K562 (cell line): ENCODE data around the gene UBL5. TPM values are rescaled to one million over a fixed set of nuclear protein-coding genes. Genes with fewer than 3 reads are reported as not detected.
A peak's percentile ranks its signal among the peaks of the same experiment; 100 is the strongest.

Source experiments
- ATAC-seq: fragments of 200-7000 bp; cut with Tn5 transposase; 3 replicates; pipeline ENCODE4 v1.9.1; 2020; ENCODE audit warnings: moderate library complexity
- BruUV-seq: library from RNA; stranded (reverse); fragments of 400-500 nt; replicated peaks from 2 replicates; lab custom pipeline; 2021; lab: Mats Ljungman, UMichigan
- CTCF ChIA-PET: fragments of 300-600 bp; formaldehyde crosslinking; extraction: SDS; loops from one replicate; lab custom pipeline; 2021; ENCODE audit warnings: low intra/inter-chr PET ratio; lab: Yijun Ruan, JAX
- POLR2A ChIA-PET: fragments of 300-600, 350-650 bp; sonication (Branson Sonifier 250); formaldehyde crosslinking; extraction: SDS; loops from one replicate; lab custom pipeline; 2021; ENCODE audit warnings: antibody characterized with exemption, inconsistent platforms; lab: Yijun Ruan, JAX
- DNase-seq, 4 experiments: peaks; one replicate each; pipeline versions ENCODE4 v3.0.0 to v3.0.0-alpha.2; 2011 to 2018; ENCODE audit warnings: low spot score in 3 of 4, mixed read lengths in 3 of 4; ENCODE audit errors: extremely low read depth in 1 of 4
- FAIRE-seq: peaks from 2 replicates; lab custom pipeline; 2011; peaks lifted over from hg19 to GRCh38; lab: Jason Lieb, UNC
- H2AFZ ChIP-seq: 2 replicates; pipeline ENCODE4 v1.6.0; 2011; ENCODE audit warnings: low read depth, low read length, control low read depth, inconsistent platforms
- H3K27ac ChIP-seq: fragments of 200-600 bp; 3 replicates; pipeline ENCODE4 v1.8.0; 2011; ENCODE audit warnings: low read depth, mild to moderate bottlenecking, control low read depth, inconsistent platforms, low read length, moderate library complexity, mixed read lengths; ENCODE audit errors: extremely low read depth
- H3K27me3 ChIP-seq, 2 experiments: fragments of 300-600 bp in 1 of 2; 2 replicates in 1 of 2; 3 replicates in 1 of 2; pipeline versions ENCODE4 v1.6.0 to v1.8.0; 2011; ENCODE audit warnings: inconsistent platforms in 2 of 2, low read length in 2 of 2, mild to moderate bottlenecking in 1 of 2, mixed read lengths in 1 of 2, moderate library complexity in 1 of 2; ENCODE audit not compliant: control insufficient read depth in 2 of 2, insufficient read depth in 2 of 2
- H3K36me3 ChIP-seq: fragments of 300-600 bp; 3 replicates; pipeline ENCODE4 v1.8.0; 2011; ENCODE audit warnings: mild to moderate bottlenecking, low read length, inconsistent platforms; ENCODE audit not compliant: control insufficient read depth, insufficient read depth
- H3K4me1 ChIP-seq, 2 experiments: fragments of 200-600 bp in 1 of 2; replicated peaks in 1 of 2; 2 replicates in 1 of 2; 3 replicates in 1 of 2; pipeline versions ENCODE4 v1.5.1 to v1.8.0; 2011; ENCODE audit warnings: inconsistent platforms in 2 of 2, low read length in 2 of 2, mild to moderate bottlenecking in 1 of 2, mixed read lengths in 1 of 2, moderate library complexity in 1 of 2; ENCODE audit not compliant: control insufficient read depth in 2 of 2, insufficient read depth in 2 of 2
- H3K4me2 ChIP-seq: 2 replicates; pipeline ENCODE4 v1.6.1; 2011; ENCODE audit warnings: low read length, control low read depth, inconsistent platforms, mixed read lengths; ENCODE audit not compliant: insufficient read depth
- H3K4me3 ChIP-seq: fragments of 200-600 bp; sonication (generic), shearing (Covaris generic); 2 replicates; pipeline ENCODE4 v1.5.1; 2016; ENCODE audit warnings: control low read depth, inconsistent platforms
- H3K79me2 ChIP-seq: fragments of 200-600 bp; 3 replicates; pipeline ENCODE4 v1.8.0; 2011; ENCODE audit warnings: low read length, inconsistent platforms; ENCODE audit not compliant: control insufficient read depth, insufficient read depth
- H3K9ac ChIP-seq, 2 experiments: 2 replicates each; pipeline versions ENCODE4 v1.6.0 to v1.6.1; 2011; ENCODE audit warnings: low read depth in 2 of 2, low read length in 2 of 2, control low read depth in 1 of 2, inconsistent platforms in 1 of 2, mild to moderate bottlenecking in 1 of 2, mixed read lengths in 1 of 2; ENCODE audit not compliant: insufficient read depth in 1 of 2
- H3K9me1 ChIP-seq: one replicate; pipeline ENCODE4 v1.6.0; 2011; ENCODE audit warnings: inconsistent platforms, mild to moderate bottlenecking, low read length, moderate library complexity; ENCODE audit not compliant: control insufficient read depth, insufficient read depth
- H3K9me3 ChIP-seq: replicated peaks from 2 replicates; pipeline ENCODE4 v1.5.1; 2011; ENCODE audit warnings: low read depth, low read length, inconsistent platforms; ENCODE audit not compliant: control insufficient read depth, insufficient read depth
- H4K20me1 ChIP-seq: replicated peaks from 2 replicates; pipeline ENCODE4 v1.6.1; 2011; ENCODE audit warnings: low read length, inconsistent platforms, mixed read lengths; ENCODE audit not compliant: control insufficient read depth, insufficient read depth
- CBFA2T2 ChIP-seq: fragments of 450-650 bp; conservative IDR thresholded peaks from 2 replicates; pipeline ENCODE4 v1.6.1; 2017; ENCODE audit warnings: mild to moderate bottlenecking
- CTBP1 ChIP-seq: fragments of 450-650 bp; IDR thresholded peaks from 2 replicates; pipeline ENCODE4 v1.6.1; 2016; ENCODE audit warnings: borderline replicate concordance
- MEIS2 ChIP-seq: fragments of 450-650 bp; IDR thresholded peaks from 2 replicates; pipeline ENCODE4 v1.6.1; 2014; ENCODE audit warnings: mild to moderate bottlenecking; ENCODE audit not compliant: partially characterized antibody
- MTA1 ChIP-seq: fragments of 450-650 bp; IDR thresholded peaks from 2 replicates; pipeline ENCODE4 v1.6.1; 2017; ENCODE audit warnings: borderline replicate concordance
- NEUROD1 ChIP-seq: fragments of 150-350 bp; IDR thresholded peaks from 2 replicates; pipeline ENCODE4 v1.6.1; 2014; ENCODE audit warnings: borderline replicate concordance, low read length, low read depth; ENCODE audit not compliant: partially characterized antibody
- PHB ChIP-seq: fragments of 250-450 bp; sonication (Bioruptor Pico); IDR thresholded peaks from 2 replicates; pipeline ENCODE4 v1.5.0; 2021
- RFX5 ChIP-seq: IDR thresholded peaks from 2 replicates; pipeline ENCODE4 v1.6.1; 2011; ENCODE audit warnings: low read depth, mild to moderate bottlenecking, improper control_type of control experiment, low read length
- ZEB2 ChIP-seq: fragments of 450-650 bp; IDR thresholded peaks from 2 replicates; pipeline ENCODE4 v1.6.1; 2016
- in situ Hi-C: fragments of 300-500 bp; cut with MboI; formaldehyde crosslinking; loops from 4 replicates; pipeline ENCODE4 v1.15.0; 2018; ENCODE audit warnings: inconsistent platforms, mixed read lengths
- intact Hi-C: fragments of 100-400 bp; cut with micrococcal nuclease; formaldehyde crosslinking; loops from 2 replicates; pipeline ENCODE4 v1.14.2; 2022
- polyA plus RNA-seq, 8 experiments: library from polyadenylated mRNA; depleted of rRNA in 4 of 8; stranded (reverse) in 5 of 8; unstranded in 3 of 8; fragments of >200 nt; fragmentation: Nextera tagmentation in 2 of 8; fragmentation: Illumina TruSeq in 1 of 8; extraction: Ambion mirVana in 2 of 8; extraction: Trizol in 1 of 8; gene quantifications; 2 replicates each; pipeline versions ENCODE4 v1.2.1 to v1.2.3, GENCODE V29; 2011 to 2014; ENCODE audit warnings: inconsistent platforms in 1 of 8, missing spikeins in 1 of 8
- total RNA-seq, 7 experiments: library from RNA; depleted of rRNA in 6 of 7; stranded (reverse); fragments of >200 nt in 6 of 7; fragmentation: Illumina TruSeq in 2 of 7; extraction: Trizol in 2 of 7; gene quantifications; 2 replicates each; pipeline versions ENCODE4 v1.2.1 to v1.2.3, GENCODE V29; 2011 to 2021; ENCODE audit warnings: low replicate concordance in 1 of 7
- TF ChIP-seq, protein P1 (sequence below): fragments of 250-450 bp; sonication (Bioruptor Pico); IDR thresholded peaks from 2 replicates; pipeline ENCODE4 v1.5.0; 2020; ENCODE audit warnings: mild to moderate bottlenecking
- TF ChIP-seq, protein P2 (sequence below): fragments of 200-600 bp; sonication (generic); IDR thresholded peaks from one replicate; pipeline ENCODE4 v1.6.1; 2012; ENCODE audit warnings: mild to moderate bottlenecking, low read depth, low read length, inconsistent platforms

The UBL5 gene
- total and polyA plus RNA-seq, 9 of the 15 experiments (the other 6 are each of a cell fraction or from before 2014, with no cell fraction given) = 410 to 1,266 (median 613) TPM

DNA sequence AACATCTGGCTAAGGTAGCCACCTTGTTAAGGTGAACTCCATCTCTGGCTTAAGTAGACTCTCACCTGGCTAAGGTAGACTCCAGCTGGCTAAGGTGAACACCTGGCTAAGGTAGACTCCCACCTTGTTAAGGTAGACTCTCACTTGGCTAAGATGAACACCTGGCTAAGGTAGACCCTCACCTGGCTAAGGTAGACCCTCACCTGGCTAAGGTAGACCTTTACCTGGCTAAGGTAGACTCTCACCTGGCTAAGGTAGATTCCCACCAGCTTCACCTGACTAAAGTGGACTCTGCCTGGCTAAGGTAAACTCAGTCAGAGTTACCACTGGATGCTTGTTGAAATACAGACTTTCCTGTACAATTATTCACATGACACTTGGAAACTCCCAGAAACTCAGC is 31.0 kb downstream of the UBL5 start:
- POLR2A ChIA-PET = interaction anchor here (1.0 to 1.4 kb wide), 2 partner anchors 9 to 19 kb away, joined by 3 to 5 read pairs; no protein-coding TSS in a partner anchor
- intact Hi-C loops = no loop called here

More for the DNA sequence above, 31.0 kb downstream of the UBL5 start:
- CTCF ChIA-PET = no interaction called here
- no peaks in the 10 kb centered on the region for H3K79me2 ChIP-seq
- BruUV-seq = no TSS peak
- TF ChIP-seq ZEB2 (peak; percentile 98), CBFA2T2 (peak; percentile 43), MTA1 (peak; percentile 65; the same call in 1 of the 2 replicates), RFX5 (no peak), MEIS2 (no peak), NEUROD1 (no peak), PHB (no peak), CTBP1 (peak; percentile 49; the same call in 1 of the 2 replicates)
- TF ChIP-seq, protein P1, sequence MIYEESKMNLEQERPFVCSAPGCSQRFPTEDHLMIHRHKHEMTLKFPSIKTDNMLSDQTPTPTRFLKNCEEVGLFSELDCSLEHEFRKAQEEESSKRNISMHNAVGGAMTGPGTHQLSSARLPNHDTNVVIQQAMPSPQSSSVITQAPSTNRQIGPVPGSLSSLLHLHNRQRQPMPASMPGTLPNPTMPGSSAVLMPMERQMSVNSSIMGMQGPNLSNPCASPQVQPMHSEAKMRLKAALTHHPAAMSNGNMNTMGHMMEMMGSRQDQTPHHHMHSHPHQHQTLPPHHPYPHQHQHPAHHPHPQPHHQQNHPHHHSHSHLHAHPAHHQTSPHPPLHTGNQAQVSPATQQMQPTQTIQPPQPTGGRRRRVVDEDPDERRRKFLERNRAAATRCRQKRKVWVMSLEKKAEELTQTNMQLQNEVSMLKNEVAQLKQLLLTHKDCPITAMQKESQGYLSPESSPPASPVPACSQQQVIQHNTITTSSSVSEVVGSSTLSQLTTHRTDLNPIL (CRISPR knock-in tag) = no peak
- TF ChIP-seq, protein P2, sequence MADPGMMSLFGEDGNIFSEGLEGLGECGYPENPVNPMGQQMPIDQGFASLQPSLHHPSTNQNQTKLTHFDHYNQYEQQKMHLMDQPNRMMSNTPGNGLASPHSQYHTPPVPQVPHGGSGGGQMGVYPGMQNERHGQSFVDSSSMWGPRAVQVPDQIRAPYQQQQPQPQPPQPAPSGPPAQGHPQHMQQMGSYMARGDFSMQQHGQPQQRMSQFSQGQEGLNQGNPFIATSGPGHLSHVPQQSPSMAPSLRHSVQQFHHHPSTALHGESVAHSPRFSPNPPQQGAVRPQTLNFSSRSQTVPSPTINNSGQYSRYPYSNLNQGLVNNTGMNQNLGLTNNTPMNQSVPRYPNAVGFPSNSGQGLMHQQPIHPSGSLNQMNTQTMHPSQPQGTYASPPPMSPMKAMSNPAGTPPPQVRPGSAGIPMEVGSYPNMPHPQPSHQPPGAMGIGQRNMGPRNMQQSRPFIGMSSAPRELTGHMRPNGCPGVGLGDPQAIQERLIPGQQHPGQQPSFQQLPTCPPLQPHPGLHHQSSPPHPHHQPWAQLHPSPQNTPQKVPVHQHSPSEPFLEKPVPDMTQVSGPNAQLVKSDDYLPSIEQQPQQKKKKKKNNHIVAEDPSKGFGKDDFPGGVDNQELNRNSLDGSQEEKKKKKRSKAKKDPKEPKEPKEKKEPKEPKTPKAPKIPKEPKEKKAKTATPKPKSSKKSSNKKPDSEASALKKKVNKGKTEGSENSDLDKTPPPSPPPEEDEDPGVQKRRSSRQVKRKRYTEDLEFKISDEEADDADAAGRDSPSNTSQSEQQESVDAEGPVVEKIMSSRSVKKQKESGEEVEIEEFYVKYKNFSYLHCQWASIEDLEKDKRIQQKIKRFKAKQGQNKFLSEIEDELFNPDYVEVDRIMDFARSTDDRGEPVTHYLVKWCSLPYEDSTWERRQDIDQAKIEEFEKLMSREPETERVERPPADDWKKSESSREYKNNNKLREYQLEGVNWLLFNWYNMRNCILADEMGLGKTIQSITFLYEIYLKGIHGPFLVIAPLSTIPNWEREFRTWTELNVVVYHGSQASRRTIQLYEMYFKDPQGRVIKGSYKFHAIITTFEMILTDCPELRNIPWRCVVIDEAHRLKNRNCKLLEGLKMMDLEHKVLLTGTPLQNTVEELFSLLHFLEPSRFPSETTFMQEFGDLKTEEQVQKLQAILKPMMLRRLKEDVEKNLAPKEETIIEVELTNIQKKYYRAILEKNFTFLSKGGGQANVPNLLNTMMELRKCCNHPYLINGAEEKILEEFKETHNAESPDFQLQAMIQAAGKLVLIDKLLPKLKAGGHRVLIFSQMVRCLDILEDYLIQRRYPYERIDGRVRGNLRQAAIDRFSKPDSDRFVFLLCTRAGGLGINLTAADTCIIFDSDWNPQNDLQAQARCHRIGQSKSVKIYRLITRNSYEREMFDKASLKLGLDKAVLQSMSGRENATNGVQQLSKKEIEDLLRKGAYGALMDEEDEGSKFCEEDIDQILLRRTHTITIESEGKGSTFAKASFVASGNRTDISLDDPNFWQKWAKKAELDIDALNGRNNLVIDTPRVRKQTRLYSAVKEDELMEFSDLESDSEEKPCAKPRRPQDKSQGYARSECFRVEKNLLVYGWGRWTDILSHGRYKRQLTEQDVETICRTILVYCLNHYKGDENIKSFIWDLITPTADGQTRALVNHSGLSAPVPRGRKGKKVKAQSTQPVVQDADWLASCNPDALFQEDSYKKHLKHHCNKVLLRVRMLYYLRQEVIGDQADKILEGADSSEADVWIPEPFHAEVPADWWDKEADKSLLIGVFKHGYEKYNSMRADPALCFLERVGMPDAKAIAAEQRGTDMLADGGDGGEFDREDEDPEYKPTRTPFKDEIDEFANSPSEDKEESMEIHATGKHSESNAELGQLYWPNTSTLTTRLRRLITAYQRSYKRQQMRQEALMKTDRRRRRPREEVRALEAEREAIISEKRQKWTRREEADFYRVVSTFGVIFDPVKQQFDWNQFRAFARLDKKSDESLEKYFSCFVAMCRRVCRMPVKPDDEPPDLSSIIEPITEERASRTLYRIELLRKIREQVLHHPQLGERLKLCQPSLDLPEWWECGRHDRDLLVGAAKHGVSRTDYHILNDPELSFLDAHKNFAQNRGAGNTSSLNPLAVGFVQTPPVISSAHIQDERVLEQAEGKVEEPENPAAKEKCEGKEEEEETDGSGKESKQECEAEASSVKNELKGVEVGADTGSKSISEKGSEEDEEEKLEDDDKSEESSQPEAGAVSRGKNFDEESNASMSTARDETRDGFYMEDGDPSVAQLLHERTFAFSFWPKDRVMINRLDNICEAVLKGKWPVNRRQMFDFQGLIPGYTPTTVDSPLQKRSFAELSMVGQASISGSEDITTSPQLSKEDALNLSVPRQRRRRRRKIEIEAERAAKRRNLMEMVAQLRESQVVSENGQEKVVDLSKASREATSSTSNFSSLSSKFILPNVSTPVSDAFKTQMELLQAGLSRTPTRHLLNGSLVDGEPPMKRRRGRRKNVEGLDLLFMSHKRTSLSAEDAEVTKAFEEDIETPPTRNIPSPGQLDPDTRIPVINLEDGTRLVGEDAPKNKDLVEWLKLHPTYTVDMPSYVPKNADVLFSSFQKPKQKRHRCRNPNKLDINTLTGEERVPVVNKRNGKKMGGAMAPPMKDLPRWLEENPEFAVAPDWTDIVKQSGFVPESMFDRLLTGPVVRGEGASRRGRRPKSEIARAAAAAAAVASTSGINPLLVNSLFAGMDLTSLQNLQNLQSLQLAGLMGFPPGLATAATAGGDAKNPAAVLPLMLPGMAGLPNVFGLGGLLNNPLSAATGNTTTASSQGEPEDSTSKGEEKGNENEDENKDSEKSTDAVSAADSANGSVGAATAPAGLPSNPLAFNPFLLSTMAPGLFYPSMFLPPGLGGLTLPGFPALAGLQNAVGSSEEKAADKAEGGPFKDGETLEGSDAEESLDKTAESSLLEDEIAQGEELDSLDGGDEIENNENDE = no peak
- H3K4me1 ChIP-seq = peaks cover 12 to 22% of the 10 kb centered on the region in 2 experiments; a peak in 4 of 5 replicates
- no peak overlapping the region for H3K4me2 ChIP-seq
- no peak for DNase-seq
- FAIRE-seq = no peak
- in situ Hi-C loops = no loop called here
- H3K4me3 ChIP-seq = no peak overlapping the region
- no peak overlapping the region for H2AFZ ChIP-seq
- no peaks in the 10 kb centered on the region for H3K36me3 ChIP-seq
- H3K9me1 ChIP-seq = no peaks in the 10 kb centered on the region
- ATAC-seq = no peak
- peaks cover 5 to 23% of the 10 kb centered on the region in 2 experiments; a peak in 4 of 5 replicates for H3K27me3 ChIP-seq
- H3K9me3 ChIP-seq = no peaks in the 10 kb centered on the region
- peaks cover 8% of the 10 kb centered on the region; the same call in 1 of the 2 replicates for H4K20me1 ChIP-seq
- H3K27ac ChIP-seq = no peak overlapping the region
- H3K9ac ChIP-seq = no peak overlapping the region
